HG02763 (cell line): ENCODE measurements around the gene TPCN2.

Experiments used
- ATAC-seq: cut with Tn5 transposase; IDR thresholded peaks from one replicate; pipeline ENCODE4 v1.9.1; 2021; ENCODE audit warnings: mild to moderate bottlenecking, moderate library complexity; ENCODE audit not compliant: unreplicated experiment

Gene TPCN2

DNA sequence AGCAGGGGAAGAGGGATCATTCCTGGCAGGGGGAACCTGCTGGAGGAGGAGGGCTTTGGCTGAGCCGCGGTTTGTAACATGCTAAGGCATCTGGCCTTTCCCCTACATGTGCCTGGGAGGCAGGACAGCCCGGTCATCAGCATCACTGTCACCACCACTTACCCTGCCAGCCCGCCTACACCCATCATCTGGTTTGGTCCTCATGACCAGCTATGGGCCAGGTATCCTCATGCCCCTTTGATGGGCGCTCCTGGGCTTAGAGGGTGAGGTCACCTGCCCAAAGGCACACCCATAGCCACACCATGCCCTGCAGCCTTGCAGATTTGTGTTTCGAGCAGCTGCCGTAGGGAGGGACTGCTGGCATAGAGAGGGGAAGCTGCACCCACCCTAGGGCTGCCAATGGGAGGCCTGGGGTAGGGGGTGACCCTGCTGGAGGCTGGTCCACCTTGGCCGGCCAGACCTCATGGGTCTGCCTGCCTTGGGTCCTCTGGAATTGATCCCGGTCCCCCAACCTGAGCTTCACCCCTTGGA is 38.3 kb upstream of the TPCN2 start:
- no peak for ATAC-seq

DNA sequence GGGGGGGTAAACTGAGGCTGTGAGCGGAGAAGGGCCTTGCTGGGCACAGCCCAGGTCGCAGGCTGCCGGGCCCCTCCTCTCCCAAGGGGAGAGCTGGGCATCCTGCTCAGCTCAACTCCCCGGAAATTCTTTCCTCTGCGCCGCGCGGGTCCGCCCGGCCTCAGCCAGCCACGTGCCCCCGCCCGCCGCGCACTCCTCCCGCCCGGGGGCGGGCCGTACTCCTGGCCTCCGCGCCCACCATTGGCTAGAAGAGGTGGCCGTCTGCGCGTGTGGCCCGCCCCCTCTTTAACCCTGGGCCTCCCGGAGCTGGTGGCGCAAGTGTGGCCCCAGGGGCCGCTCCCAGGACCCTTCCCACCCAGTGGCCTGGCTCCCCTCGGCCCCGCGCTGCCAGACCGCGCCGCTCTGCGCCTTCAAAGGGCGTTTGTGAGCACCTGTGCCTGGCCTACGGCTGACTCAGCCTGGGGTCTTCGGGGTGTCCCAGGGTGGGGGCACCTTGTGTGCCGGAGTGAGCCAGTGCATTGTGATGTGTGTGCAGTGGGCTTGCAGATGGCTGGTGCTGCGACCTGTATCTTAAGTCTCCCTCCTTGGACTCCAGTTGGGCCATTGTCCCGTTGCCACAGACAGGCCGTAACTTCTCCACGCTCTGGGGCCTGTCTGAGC is 37.6 kb upstream of the TPCN2 start:
- no peak for ATAC-seq

DNA sequence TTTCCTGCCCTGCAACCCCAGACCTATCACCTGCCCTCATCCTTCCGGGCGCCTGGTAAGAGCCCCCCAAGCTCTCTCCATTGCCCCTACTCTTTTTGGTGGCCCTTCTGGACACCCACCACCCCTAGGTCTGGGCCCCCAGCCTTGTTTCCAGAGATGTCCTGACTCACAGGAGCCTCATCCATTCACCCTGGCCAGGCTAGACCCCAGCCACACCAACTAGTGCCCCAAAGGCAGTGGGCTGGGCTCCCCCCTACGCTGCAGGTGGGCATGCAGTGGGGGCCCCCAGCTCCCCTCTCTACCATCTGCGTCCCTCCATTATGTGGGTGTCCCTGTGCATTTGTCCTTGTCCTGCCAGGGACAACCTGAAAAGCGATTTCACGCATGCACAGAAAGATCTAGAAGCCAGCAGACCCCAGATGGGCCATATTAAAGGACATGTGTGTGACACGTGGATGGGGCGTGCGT is 37.1 kb upstream of the TPCN2 start:
- ATAC-seq, result no peak

DNA sequence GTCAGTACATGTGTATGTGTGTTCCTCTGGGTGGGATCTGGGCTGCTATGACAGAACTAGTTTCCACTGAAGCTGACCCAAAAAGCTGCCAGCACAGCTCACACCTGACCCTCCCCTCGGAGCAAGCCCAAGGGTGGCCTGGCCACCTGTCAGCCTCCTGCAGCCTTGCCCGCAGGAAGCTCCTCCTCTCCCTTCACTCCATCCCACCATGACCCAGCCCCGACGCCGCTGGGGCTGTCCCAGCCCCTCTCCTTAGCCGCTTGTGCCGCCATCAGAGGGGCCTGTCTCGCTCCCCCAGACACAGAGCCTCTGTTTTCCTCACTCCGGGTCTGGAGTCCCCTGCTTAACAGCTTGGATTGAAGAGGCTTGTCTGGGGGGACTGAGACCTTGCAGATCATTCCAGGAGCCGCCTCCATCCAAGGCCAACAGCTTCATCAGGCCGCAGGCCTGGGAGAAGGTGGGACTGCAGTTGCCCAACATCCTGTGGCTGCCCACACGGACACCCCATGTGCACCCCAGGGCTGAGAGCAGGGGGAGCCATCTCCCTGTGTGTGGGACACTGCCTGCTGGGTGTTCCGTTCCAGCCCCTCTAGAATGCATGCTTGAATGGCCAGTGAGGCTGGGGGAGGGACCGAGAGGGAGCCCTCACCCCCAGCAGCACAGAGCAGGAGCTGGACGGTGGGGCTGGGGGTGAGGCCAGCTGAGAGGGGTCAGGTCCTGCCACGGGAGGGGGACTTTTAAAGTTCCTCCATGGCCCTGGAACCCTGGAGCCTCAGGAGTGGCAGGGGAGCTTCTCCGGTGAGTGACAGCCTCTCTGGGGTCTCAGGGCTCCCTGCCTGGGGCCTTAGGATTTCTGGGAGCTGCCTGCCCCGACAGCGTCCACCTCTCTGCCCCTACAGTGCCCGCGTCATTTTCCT is 36.4 kb upstream of the TPCN2 start:
- ATAC-seq, result no peak

DNA sequence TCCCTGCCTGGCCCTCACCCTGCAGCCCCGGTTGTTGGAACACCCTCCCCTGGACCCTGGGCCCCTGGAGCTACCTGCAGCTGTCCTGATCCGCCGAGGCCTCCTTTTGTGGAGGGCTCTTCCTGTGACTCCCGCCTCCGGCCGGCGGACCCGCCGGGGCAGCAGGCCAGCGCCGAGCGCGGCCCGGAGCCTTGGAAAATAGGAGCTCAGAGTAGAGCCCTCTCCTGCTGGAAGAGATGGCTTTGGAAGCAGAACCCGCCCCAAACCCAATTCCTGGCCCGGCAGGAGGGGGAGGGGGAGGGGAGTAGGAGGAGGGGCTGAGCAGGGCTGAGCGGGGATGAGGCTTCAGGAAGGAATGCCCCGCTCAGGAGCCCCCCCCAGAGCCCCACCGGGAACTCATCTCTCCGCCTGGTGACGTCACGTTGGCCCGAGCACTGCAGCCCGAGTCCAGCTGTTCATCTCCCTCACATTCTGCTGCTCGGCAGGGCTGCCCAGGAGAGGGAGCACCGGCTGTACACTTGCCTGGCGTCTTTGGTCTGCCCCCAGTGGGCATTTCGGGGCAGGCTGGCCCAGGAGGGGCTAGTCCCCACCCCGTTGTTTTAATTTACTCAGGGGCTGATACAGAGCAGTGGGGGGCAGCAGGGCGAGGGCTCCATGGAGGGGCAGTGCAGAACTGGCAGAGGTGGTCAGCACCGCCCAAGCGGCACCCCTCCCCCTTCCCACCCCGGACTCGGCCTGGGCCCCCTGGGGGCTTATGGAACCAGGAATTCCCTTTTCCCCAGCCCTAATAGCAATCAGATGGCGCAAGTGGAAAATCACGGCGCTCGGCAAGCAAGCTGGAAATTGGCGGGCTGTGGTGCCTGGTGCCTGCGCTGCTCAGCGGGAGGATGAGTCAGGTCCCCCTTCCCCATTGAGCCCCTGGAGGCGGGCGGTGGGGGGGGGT is 35.5 kb upstream of the TPCN2 start, which contains the start of gene MRGPRF:
Gene MRGPRF (minus strand): TSS at position 238 of the 943 bp plus-strand sequence. CDS start 3,345 bp downstream, outside the sequence.
- ATAC-seq, result no peak

DNA sequence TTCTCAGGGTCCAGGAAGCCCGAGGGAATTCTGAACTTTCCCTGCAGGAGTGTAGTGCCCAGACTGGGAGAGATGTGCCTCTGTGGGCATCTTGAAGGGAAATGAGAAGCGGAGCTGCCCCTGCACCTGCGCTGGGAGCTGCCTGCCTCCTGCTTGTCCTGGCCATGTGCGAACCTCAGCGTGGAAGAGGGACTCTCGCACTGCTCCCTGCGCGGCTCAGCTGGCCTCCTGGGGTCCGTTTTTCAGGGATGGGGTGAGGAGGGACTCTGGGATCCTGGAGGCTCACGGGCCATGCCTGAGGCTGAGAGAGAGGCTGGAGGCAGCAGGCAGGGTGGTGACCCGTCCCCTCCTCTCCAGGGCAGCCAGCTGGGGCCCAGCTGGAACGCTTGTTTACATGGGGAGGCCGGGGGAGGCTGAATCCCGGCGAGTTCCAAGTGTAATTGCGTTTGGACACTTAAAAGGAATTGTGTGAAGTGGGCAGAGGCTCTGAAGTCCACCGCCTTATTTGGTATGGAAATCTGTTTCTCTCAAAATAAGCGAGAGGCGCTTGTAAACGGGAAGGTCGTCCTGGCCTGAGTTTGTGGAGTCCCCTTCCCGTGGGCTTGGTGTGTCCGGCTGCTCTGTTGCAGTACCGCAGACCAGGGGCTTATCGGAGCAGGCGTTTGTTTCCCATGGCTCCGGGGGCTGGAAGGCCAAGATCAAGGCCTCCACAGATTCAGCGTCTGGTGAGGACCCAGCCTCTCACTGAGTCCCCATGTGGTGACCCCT is 34.5 kb upstream of the TPCN2 start:
- ATAC-seq, result no peak

DNA sequence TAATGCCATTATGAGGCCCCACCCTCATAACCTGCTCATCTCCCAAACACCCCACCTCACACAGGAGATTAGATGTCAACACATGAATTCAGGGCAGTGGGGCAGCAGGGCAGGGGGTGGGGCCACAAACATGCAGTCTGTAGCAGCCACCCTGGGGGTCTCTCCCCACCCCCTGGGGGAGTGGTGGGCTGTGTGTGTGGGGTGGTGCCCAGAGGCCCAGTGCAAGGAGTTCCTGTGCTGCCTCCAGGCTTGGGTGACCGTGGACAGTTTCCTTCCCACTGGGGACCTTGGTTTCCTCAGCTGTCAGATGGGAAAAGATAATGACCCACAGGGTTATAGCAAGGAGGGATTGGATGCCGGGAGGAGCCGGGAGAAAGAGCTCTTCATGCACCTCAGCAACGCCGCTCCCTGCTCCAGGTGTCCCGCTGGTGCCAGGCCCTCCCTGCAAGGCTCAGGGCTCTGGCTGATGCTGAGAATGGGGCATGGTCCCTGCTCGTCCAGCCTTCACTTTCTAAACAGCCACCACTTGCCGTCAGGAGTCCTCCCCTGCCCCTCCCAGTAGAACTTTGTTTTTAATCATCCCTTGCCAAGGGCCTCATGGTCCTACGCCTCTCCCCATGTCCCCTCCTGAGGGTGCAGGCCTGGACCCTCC is 33.7 kb upstream of the TPCN2 start:
- ATAC-seq, result no peak

DNA sequence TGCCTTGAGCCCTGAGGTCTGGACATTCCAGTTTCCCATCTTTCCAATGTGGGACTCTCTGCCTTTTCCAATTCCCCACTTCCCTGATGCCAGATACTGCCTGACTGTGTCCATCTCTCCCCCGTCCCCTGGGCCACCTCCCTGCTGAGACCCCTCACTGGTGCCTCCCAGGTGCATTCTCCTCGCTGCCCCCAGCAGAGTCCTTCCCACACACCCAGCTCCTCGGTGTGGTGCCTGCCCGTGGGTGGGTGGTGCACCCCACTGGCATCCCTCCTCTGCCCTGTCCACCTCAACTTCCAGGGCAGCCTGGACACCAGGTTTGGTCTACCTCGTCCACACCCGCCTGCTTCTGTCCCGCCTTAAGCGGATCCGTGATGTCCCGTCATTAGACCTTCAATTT is 30.8 kb upstream of the TPCN2 start:
- ATAC-seq, result no peak

DNA sequence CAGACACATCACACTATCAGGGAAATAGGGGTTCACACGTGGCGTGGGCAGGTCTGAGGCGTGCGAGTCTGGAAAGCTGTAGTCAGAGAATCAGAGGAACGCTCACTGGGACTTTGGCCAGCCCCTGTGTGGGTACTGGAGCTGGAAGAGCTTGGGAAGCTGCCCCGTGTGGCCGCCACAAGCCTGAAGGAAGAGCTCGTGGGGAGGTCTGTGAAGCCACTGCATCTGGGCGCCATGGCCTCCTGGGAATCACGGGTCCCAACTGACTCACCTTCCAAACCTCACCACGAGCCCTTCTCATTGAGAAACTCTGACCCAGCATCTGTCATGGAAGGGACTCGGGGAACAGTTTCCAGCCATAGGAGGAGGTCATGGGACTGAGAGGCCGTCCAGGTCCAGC is 29.8 kb upstream of the TPCN2 start:
- ATAC-seq, result no peak

DNA sequence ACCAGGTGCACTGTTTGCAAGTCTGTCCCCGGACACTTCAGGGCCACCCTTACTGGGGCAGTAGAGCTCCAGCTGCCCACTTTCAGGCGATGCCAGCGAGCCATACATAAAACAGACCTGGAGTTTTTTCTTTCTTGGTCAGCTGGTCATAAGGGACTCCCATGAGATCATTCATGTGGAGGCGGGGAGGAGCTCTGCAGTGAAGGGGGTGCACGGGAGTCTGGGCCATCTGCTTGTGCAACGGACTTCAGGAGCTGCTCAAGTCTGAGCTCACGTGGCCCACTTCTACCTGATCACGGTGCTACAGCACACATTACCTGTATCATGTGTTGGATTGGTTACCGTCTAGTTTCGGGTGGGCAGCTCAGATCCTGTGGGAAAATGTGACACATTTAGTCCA is 26.5 kb upstream of the TPCN2 start:
- no peak for ATAC-seq

DNA sequence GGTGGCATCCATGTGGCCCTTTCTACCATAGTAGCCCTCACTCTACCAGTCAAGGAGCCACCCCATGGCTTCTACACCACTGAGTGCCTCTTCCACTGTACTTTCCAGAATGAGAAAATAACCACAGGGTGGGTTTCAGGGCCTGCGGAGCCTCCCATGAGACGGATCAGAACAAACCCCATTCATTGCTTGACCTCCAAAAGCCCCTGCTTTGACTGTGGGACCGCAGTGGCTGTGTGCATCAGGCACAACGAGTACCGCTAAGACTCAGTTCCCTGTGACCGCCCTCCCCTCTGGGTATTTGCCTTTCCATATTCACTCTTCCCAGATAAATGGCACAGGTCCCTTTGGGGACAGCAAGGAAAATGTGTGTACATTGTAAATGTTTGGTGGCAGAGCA is 24.2 kb upstream of the TPCN2 start:
- ATAC-seq, result no peak

DNA sequence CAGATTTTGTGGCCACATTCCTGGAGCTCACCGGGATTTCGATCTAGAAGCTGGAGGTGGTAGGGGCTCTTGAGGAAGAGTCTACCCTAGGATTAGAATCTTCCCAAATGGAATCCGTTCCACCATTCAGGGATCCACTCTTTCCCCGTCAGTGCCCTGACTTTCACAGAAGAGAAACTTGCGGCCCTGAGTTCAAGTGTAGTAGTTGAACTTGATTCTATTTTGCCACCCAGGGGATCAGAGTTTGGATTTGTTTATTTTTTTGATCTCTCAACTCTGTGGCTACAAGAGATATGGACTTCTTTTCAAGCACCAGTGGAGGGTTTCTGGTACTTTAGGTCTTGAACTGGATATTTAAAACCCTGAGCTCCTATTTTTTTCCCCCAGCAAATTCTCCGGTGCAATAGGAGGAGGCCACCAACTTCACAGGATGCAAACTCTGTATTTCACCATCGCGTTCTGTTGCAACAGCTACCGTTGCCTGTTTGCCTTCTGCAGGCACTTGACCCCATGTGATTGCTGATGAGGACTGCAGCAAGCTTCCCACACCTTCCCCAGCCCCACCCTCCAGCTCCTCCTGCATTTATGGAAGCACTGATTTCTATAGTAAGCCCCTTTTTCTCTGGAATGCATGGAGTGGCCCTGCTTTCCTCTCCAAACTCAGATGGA is 20.9 kb upstream of the TPCN2 start:
- ATAC-seq, result no peak

DNA sequence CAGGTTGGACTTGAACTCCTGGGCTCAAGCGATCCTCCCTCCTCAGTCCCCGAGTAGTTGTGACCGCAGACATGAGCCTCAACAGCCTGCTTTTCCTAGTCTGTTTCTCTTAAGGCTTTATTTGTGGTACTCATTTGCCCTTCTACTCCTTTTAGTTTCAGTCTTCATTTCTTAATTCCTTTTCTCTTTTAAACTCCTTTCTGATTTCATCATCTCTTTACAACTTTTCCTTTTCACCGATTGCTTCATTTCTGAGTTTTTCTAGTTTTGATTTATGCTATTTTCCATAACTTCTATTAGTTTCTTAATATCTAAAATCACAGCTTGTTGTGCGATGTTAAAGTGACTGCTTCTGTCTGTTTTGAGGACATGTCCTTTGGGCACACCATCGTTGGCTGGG is 18.4 kb upstream of the TPCN2 start:
- ATAC-seq, result no peak

DNA sequence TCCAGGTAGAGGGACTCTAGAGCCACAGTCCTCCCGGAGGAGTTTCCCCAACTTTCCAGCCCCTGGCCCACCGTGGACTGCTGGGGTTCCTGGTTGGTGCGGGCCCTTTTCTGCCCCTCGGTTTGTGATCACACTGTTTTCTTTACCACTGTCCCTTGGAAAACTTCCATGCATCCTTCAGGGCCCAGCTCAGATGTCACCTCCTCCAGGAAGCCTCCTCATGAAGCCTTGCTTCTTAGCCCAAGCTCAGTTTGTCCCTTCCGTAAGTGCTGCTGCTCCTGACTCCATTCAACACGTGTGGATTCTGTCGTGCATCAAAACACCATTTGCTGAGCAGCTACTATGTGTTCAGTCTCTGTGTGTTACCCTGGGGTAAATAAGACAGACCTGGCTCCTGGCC is 15.9 kb upstream of the TPCN2 start:
- no peak for ATAC-seq

DNA sequence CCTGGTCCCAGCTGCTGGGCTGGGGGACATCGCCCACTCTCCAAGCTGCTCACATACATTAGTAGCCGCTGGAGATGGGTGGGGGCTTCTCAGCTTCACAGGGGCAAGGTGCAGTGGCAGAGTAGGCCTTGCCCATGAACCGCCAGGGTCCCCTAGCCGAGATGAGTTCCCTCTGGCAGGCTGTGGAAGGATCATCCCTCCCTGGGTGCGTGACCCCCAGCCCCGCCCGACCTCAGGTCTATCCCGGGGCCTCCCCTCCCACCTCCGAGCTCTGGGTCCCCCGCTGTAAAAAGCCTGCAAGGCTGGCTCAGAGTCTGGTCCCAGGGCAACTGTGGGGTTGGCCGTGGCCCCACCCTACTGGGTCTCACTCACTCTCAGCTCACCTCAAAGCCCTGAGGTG is 15.3 kb upstream of the TPCN2 start:
- ATAC-seq, result no peak

DNA sequence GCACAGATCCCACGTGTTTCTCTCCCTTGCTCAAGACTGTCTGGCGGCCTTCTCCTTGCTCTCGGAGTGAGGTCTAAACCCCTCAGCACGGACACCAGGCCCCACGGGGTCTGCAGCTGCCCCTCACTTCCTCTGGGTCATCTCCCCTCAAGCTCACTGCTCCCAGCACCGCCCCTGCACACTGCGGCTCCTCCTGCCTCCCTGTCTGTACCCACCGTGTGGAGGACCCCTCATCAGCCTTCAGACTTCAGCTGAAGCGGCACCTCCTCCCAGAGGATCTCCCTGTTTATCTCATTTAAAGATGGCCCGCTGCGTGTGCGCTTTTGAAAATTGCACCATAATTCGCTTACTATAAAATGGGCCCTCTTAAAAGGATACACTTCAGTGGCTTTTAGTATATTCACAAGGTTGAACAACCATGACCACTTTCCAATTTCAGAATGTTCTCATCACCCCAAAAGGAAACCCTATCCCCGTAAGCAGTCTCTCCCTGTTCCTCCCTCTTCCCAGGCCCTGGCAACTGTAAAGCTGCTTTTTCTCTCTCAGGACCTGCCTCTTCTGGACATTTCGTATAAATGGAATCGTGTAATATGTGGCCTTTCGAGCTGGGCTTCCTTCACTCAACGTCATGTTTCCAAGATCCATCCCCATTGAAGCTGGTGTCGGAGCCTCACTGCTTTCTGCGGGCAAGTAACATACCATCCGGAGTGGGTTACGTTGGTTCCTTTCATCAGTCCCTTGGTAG is 14.4 kb upstream of the TPCN2 start:
- ATAC-seq, result no peak

DNA sequence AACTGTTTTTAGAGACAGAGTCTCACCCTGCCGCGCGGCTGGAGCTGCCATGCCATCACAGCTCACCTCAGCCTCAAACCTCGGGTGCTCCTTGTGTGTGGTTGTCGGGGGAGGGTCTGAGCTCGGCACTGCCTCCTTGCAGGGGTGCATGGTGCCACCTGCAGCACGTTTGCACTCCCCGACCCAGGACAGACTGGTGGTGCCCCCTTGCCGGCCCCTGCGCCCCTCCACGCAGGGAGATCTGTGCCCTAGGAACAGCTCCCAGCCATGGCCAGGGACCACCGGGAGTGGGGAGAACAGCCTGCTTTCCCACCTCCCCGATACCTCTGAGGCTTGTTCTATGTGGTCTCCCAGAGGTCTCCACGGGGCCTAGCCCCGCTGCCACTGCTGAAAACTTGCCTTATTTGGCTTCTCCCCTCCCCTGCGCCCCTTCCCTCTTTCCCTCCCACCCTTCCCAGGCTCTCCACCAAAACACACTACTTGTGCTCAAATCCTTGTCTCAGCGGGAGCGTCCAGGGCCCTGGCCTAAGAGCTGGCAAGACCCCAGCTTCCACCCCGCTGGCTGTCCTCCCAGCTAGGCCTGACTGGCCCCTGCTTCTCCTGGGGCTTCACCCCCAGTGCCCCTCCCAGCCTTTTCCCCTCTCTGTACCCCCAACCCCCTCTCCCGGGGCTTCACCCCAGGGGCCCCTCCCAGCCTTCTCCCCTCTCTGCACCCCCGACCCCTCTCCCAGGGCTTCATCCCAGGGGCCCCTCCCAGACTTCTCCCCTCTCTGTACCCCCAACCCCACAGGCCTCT is 13.4 kb upstream of the TPCN2 start:
- no peak for ATAC-seq

DNA sequence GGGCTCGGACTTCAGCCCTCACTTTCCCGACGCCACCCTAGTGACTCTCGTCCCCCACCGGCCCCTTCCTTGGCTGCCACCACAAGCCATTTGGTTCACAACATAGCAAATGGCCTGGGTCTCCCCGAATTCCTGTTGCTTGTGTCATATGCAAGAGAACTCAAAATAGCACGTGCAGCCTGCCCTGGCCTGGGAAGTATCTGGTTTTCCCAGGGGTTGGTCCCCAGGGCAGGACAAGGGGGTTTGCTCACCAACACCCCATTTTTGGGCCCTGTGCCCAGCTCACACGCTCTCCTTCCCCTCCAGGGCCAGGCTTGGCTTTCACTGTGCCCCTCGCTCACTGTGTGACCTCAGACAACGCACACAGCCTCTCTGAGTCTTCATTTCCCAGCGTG is 12.8 kb upstream of the TPCN2 start:
- no peak for ATAC-seq
